ENCODE results near the gene PCCA.
"Not testable (repeated sequence)": the region's sequence is repeated elsewhere in the genome, so short reads cannot be mapped to it uniquely, and the experiment has no call there.

Gene PCCA

GRCh38 chr13:100573121-100573520 lies 484.2 kb downstream of the PCCA start:
- FAIRE-seq: no peak
- peak; percentile 40 for DNase-seq (ENCODE audit: low spot score)

- FAIRE-seq; DNase-seq (ENCODE audit: low spot score): not testable (repeated sequence)
Observed at GRCh38 chr13:100577239-100577638, 488.3 kb downstream of the PCCA start.
